Skeletal muscle satellite cell (primary cell): ENCODE data around the gene HTATIP2.

Experiments used
- H3K27me3 ChIP-seq: 2 replicates; pipeline ENCODE4 v1.7.0; 2013; ENCODE audit warnings: low read length; ENCODE audit not compliant: control insufficient read depth, insufficient read depth
- H3K36me3 ChIP-seq: 2 replicates; pipeline ENCODE4 v1.7.0; 2013; ENCODE audit warnings: mild to moderate bottlenecking, control low read depth, low read length; ENCODE audit not compliant: insufficient read depth
- H3K4me1 ChIP-seq: 2 replicates; pipeline ENCODE4 v1.7.0; 2013; ENCODE audit warnings: low read length; ENCODE audit not compliant: control insufficient read depth, insufficient read depth
- H3K4me2 ChIP-seq: 2 replicates; pipeline ENCODE4 v1.7.0; 2013; ENCODE audit warnings: mild to moderate bottlenecking, low read length
- H3K4me3 ChIP-seq: 2 replicates; pipeline ENCODE4 v1.7.0; 2013; ENCODE audit warnings: low read length
- H3K9ac ChIP-seq: 2 replicates; pipeline ENCODE4 v1.7.0; 2013; ENCODE audit warnings: mild to moderate bottlenecking, low read depth, low read length, moderate library complexity
- H3K9me3 ChIP-seq: replicated peaks from 2 replicates; pipeline ENCODE4 v1.7.0; 2013; ENCODE audit warnings: mild to moderate bottlenecking, control low read depth, low read length

The HTATIP2 gene

GRCh38 chr11:20407344-20407743 is 43.8 kb downstream of the HTATIP2 start:
- H3K27me3 ChIP-seq: no peaks in the 10 kb centered on the region
- H3K4me2 ChIP-seq: no peak overlapping the region
- peaks cover 23% of the 10 kb centered on the region for H3K36me3 ChIP-seq
- no peaks in the 10 kb centered on the region for H3K9me3 ChIP-seq
- H3K4me1 ChIP-seq: no peaks in the 10 kb centered on the region
- H3K4me3 ChIP-seq: no peak overlapping the region
- H3K9ac ChIP-seq: no peak overlapping the region

DNA sequence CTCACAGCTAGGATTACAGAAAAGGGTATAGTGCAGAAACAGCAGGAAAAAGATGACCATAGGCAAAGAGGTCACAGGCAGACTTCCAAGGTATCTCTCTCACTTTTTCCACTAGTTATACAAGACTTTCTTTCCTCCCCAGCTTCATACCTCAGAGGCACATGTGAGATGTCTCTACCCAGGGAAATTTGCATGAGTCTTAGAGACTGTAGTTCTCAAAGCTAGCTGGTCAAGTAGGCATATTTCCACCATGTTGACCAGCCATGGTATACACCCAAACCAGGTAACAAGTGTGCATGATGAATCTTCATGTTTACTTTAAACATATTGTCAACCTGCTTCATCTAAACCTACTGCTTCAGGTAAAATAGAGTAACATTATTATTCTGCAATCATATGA is 51.9 kb downstream of the HTATIP2 start:
- no peak overlapping the region for H3K4me3 ChIP-seq
- H3K36me3 ChIP-seq: peaks cover 17% of the 10 kb centered on the region
- no peaks in the 10 kb centered on the region for H3K9me3 ChIP-seq
- no peaks in the 10 kb centered on the region for H3K27me3 ChIP-seq
- no peak overlapping the region for H3K4me2 ChIP-seq
- H3K4me1 ChIP-seq: no peaks in the 10 kb centered on the region
- no peak overlapping the region for H3K9ac ChIP-seq

GRCh38 chr11:20417771-20418170 is 54.3 kb downstream of the HTATIP2 start:
- Histone ChIP-seq H3K9ac (no peak overlapping the region), H3K4me1 (no peaks in the 10 kb centered on the region), H3K9me3 (no peaks in the 10 kb centered on the region), H3K27me3 (no peaks in the 10 kb centered on the region), H3K4me3 (no peak overlapping the region), H3K36me3 (peaks cover 17% of the 10 kb centered on the region), H3K4me2 (no peak overlapping the region)

GRCh38 chr11:20421946-20422345 is 58.4 kb downstream of the HTATIP2 start:
- Histone ChIP-seq H3K4me3 (no peak overlapping the region), H3K36me3 (peaks cover 5% of the 10 kb centered on the region)

DNA sequence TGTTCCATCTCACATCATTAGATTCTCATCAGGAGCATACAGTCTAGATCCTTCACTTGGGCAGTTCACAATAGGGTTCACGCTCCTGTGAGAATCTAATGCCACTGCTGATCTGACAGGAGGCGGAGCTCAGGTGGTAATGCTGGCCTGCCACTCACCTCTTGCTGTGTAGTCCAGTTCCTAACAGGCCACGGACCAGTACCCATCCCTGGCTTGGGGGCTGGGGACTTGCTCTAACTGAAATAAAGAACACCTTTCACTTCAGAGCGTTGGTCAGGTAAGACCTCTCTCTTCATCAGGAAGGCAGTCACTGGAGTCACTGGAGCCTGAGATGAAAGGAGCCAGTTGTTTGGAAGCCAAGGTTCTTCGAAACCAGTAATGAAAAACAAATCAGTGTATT is 65.7 kb downstream of the HTATIP2 start:
- Histone ChIP-seq H3K9me3 (no peaks in the 10 kb centered on the region), H3K4me3 (no peak overlapping the region), H3K9ac (no peak overlapping the region), H3K4me1 (no peaks in the 10 kb centered on the region), H3K4me2 (no peak overlapping the region), H3K36me3 (peaks cover 5% of the 10 kb centered on the region), H3K27me3 (no peaks in the 10 kb centered on the region)

More at GRCh38 chr11:20421946-20422345, 58.4 kb downstream of the HTATIP2 start:
- Histone ChIP-seq H3K4me2 (no peak overlapping the region), H3K27me3 (no peaks in the 10 kb centered on the region), H3K4me1 (no peaks in the 10 kb centered on the region), H3K9me3 (no peaks in the 10 kb centered on the region), H3K9ac (no peak overlapping the region)
